Vagina (tissue), 2 donors: Measurements from ENCODE around the gene COL5A2. TPM values are rescaled to one million over a fixed set of nuclear protein-coding genes. Genes with fewer than 3 reads are reported as not detected.
A peak's percentile ranks its signal among the peaks of the same experiment; 100 is the strongest.

Experiments
- DNase-seq, 2 donors: peaks; one replicate each; pipeline ENCODE4 v3.0.0-alpha.2; 2017; ENCODE audit errors: extremely low spot score in 2 of 2
- H3K27ac ChIP-seq: fragments of 200-600 bp; sonication (generic); one replicate; pipeline ENCODE4 v1.5.1; 2019
- H3K27me3 ChIP-seq: fragments of 200-600 bp; sonication (generic); one replicate; pipeline ENCODE4 v1.5.1; 2019
- H3K36me3 ChIP-seq, 2 donors: fragments of 200-600 bp; sonication (generic); one replicate each; pipeline ENCODE4 v1.5.1; 2017 to 2019
- H3K4me1 ChIP-seq: fragments of 200-600 bp; sonication (generic); one replicate; pipeline ENCODE4 v1.5.1; 2019
- H3K4me3 ChIP-seq, 2 donors: fragments of 200-600 bp; sonication (generic); 1 replicate in 1 of 2; 2 replicates in 1 of 2; pipeline ENCODE4 v1.5.1; 2016 to 2019
- H3K9me3 ChIP-seq: fragments of 200-600 bp; sonication (generic); one replicate; pipeline ENCODE4 v1.5.1; 2019
- POLR2A ChIP-seq, 2 donors: fragments of 450-650 bp; IDR thresholded peaks; one replicate each; pipeline ENCODE4 v1.6.1; 2017; ENCODE audit warnings: antibody characterized with exemption in 2 of 2, mild to moderate bottlenecking in 2 of 2, moderate library complexity in 2 of 2
- POLR2AphosphoS5 ChIP-seq, 2 donors: sonication (generic); formaldehyde crosslinking; IDR thresholded peaks; one replicate each; pipeline ENCODE4 v1.9.0; 2017; ENCODE audit warnings: antibody characterized with exemption in 2 of 2, mild to moderate bottlenecking in 2 of 2, low read depth in 1 of 2; ENCODE audit not compliant: insufficient read depth in 1 of 2
- intact Hi-C: fragments of 100-400 bp; cut with DNase I; formaldehyde crosslinking; loops from one replicate; pipeline ENCODE4 v1.15.1; 2023
- total RNA-seq: library from RNA; depleted of rRNA; stranded (reverse); fragments of >200 nt; gene quantifications from one replicate; pipeline ENCODE4 v1.2.3, GENCODE V29; 2016
- TF ChIP-seq, protein P1 (sequence below), 3 experiments: fragments of 450-650 bp in 2 of 3; fragments of 200-600 bp in 1 of 3; sonication (generic) in 1 of 3; IDR thresholded peaks; one replicate each; pipeline ENCODE4 v1.5.1; 2017 to 2019; ENCODE audit warnings: antibody characterized with exemption in 3 of 3, mild to moderate bottlenecking in 2 of 3, moderate library complexity in 2 of 3

The COL5A2 gene
- total RNA-seq: 33.1 TPM

DNA sequence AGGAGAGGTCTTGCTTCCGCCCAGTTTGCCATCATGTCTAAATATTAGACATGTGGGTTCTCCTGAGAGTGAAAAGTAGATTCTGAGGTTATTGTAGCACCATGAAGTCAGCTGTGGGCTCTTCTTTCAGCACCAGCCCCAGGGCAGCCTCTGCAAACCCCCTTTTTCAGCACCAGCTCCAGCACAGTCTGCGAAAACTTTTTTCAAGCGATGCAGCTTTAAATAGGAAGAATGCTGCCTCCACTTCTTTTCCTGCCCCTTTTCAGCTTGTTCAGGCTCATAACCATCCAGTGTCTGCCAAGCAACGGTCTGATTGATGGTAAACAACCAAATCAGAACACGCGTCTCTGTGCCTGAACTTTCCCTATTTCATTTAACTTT, at the start of gene COL5A2:
TSS of gene COL5A2 (minus strand) at position 192 of the 381 bp plus-strand sequence. CDS start at position 35, 157 bp downstream.
- H3K27me3 ChIP-seq: no peaks in the 10 kb centered on the region
- peak within 1 kb of the TSS; percentile 85 for H3K27ac ChIP-seq
- H3K9me3 ChIP-seq: no peaks in the 10 kb centered on the region
- peak in 1 of 2 donors; percentile 62 for TF ChIP-seq POLR2A (IDR thresholded peaks at IDR 0.05)
- peak in 1 of 2 donors; percentile 59 for TF ChIP-seq POLR2AphosphoS5 (IDR thresholded peaks at IDR 0.05; ENCODE audit: insufficient read depth in 1 of 2, low read depth in 1 of 2)
- TF ChIP-seq, protein P1, sequence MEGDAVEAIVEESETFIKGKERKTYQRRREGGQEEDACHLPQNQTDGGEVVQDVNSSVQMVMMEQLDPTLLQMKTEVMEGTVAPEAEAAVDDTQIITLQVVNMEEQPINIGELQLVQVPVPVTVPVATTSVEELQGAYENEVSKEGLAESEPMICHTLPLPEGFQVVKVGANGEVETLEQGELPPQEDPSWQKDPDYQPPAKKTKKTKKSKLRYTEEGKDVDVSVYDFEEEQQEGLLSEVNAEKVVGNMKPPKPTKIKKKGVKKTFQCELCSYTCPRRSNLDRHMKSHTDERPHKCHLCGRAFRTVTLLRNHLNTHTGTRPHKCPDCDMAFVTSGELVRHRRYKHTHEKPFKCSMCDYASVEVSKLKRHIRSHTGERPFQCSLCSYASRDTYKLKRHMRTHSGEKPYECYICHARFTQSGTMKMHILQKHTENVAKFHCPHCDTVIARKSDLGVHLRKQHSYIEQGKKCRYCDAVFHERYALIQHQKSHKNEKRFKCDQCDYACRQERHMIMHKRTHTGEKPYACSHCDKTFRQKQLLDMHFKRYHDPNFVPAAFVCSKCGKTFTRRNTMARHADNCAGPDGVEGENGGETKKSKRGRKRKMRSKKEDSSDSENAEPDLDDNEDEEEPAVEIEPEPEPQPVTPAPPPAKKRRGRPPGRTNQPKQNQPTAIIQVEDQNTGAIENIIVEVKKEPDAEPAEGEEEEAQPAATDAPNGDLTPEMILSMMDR (IDR thresholded peaks at IDR 0.05): no peak
- peaks cover 20% of the 10 kb centered on the region for H3K4me1 ChIP-seq
- H3K4me3 ChIP-seq: peak within 1 kb of the TSS; percentile 54 to 62
- intact Hi-C loops: no loop called here
- peak in 1 of 2 donors; percentile 89 for DNase-seq
- H3K36me3 ChIP-seq: no peaks in the 10 kb centered on the region

DNA sequence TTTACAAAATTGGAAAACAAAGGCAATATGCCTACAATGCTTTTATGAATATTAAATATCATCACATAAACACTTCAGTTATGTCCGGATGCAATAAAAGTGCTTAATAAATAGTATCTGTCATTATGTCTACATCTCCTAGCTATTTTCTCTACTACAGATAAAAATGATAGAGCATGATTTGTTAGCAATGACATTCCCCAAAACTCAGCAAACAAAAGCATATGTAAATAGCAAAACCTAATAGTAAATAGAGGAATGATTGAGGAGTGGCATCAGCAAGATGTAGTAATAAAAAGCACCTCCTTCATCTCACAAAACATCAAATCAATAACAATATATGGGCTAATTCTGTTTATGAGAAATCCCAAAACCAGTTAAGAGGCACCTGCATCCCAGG, 46.5 kb upstream of the COL5A2 start:
- no peak for DNase-seq
- Histone ChIP-seq H3K27ac (no peak overlapping the region), H3K4me1 (no peaks in the 10 kb centered on the region), H3K4me3 (no peak overlapping the region), H3K9me3 (no peaks in the 10 kb centered on the region), H3K27me3 (no peaks in the 10 kb centered on the region), H3K36me3 (no peaks in the 10 kb centered on the region)
- intact Hi-C loops: no loop called here
- TF ChIP-seq POLR2A (IDR thresholded peaks at IDR 0.05) (no peak), POLR2AphosphoS5 (IDR thresholded peaks at IDR 0.05; ENCODE audit: insufficient read depth in 1 of 2, low read depth in 1 of 2) (no peak)
- TF ChIP-seq, protein P1 (IDR thresholded peaks at IDR 0.05): no peak

DNA sequence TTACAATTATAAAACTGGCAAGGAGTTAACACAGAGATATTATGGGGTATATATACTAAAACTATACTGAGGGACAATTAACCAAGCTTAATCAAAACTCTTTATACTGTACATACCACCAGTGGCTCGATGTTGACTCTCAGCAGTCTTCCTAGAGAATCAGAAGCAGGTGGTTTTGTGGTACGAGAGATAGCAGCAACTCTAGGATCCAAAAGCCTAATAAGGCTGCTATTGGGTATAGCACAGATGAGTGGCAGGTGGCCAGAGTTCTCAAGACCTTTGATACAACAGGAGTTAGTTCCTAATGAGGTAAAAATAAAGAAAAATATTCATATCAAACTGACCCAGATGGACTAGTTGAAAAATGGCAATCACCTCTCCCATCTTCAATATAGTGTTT, 45.5 kb upstream of the COL5A2 start:
- H3K27ac ChIP-seq: no peak overlapping the region
- H3K4me3 ChIP-seq: no peak overlapping the region
- DNase-seq: no peak
- no peaks in the 10 kb centered on the region for H3K36me3 ChIP-seq
- no peaks in the 10 kb centered on the region for H3K27me3 ChIP-seq
- H3K9me3 ChIP-seq: no peaks in the 10 kb centered on the region
- TF ChIP-seq POLR2AphosphoS5 (IDR thresholded peaks at IDR 0.05; ENCODE audit: insufficient read depth in 1 of 2, low read depth in 1 of 2) (no peak), POLR2A (IDR thresholded peaks at IDR 0.05) (no peak)
- TF ChIP-seq, protein P1 (IDR thresholded peaks at IDR 0.05): no peak
- H3K4me1 ChIP-seq: no peaks in the 10 kb centered on the region
- intact Hi-C loops: no loop called here

DNA sequence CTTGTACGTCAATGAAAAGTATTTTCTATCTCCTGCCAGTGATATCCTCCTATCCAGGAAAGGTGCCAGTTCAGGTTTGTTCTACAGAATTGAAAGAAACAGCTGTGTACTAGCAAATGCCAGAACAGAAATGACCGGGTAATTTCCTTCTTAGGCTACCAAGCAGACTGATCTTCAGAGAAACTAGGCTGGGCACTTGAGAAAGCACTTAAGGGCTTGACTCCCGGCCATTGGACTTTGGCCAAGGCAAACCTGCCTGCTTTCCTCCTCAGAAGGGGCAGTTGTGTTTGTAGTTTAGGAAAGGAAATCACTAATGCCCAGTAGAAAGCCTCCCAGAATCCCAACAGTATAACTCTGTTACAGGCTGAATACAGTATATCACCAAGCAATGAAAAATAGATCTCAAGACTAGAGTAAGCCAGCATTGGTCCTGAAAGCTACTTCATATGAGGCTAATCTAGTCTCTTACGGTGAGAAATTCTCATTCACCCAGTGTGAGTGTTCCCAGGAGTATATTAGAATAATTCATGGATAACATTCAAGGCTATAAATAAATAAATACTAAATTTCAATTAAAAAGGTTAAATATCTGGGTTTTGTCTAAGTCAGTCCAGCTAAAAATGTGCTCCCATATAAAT, 43.0 kb upstream of the COL5A2 start:
- H3K4me3 ChIP-seq: no peak overlapping the region
- TF ChIP-seq, protein P1 (IDR thresholded peaks at IDR 0.05): no peak
- TF ChIP-seq POLR2AphosphoS5 (IDR thresholded peaks at IDR 0.05; ENCODE audit: insufficient read depth in 1 of 2, low read depth in 1 of 2) (no peak), POLR2A (IDR thresholded peaks at IDR 0.05) (no peak)
- no peak for DNase-seq
- intact Hi-C loops: no loop called here
- H3K36me3 ChIP-seq: no peaks in the 10 kb centered on the region
- no peak overlapping the region for H3K27ac ChIP-seq
- H3K9me3 ChIP-seq: no peaks in the 10 kb centered on the region
- no peaks in the 10 kb centered on the region for H3K27me3 ChIP-seq
- no peaks in the 10 kb centered on the region for H3K4me1 ChIP-seq

DNA sequence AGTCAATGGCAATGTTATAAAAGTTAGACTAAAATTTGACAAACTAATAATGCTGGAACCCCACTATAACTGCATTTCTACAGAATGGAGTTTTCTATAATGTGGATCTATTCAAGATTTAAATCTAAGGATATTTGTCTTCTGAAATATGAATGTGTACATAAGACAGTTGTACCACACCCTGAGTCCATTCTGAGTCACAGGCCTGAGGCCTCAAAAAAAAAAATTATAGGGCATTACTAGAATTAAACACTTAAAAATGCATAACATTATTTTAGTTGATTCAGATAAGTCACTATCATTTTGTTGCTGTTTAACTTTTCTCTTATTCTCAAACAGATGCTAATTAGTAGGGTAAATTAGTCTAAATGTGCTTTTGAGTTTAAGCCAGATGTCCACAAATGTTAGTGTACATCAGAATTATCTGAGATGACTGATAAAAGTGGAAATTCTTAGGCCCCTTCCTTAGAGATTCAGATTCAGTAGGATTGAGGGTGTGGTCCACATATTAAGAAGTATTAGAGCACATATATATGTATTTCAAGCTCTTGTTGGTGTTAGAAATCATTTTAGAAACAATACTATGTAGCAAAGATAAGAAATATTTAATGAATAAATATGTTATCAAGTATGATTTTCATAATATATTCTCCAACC, 42.4 kb upstream of the COL5A2 start:
- no peaks in the 10 kb centered on the region for H3K9me3 ChIP-seq
- intact Hi-C loops: no loop called here
- no peak overlapping the region for H3K4me3 ChIP-seq
- H3K36me3 ChIP-seq: no peaks in the 10 kb centered on the region
- H3K27ac ChIP-seq: no peak overlapping the region
- TF ChIP-seq POLR2AphosphoS5 (IDR thresholded peaks at IDR 0.05; ENCODE audit: insufficient read depth in 1 of 2, low read depth in 1 of 2): no peak
- TF ChIP-seq, protein P1 (IDR thresholded peaks at IDR 0.05): no peak
- no peak for TF ChIP-seq POLR2A (IDR thresholded peaks at IDR 0.05)
- H3K27me3 ChIP-seq: no peaks in the 10 kb centered on the region
- no peak for DNase-seq
- no peaks in the 10 kb centered on the region for H3K4me1 ChIP-seq
